GM12864 (cell line): Measurements from ENCODE around the gene NAGLU.
"Not testable (repeated sequence)": the region's sequence is repeated elsewhere in the genome, so short reads cannot be mapped to it uniquely, and the experiment has no call there.

Experiments
- DNase-seq: peaks from one replicate; pipeline ENCODE4 v3.0.0-alpha.2; 2011; ENCODE audit warnings: low read depth
- H3K4me3 ChIP-seq: 2 replicates; pipeline ENCODE4 v1.5.1; 2011; ENCODE audit warnings: mild to moderate bottlenecking, low read depth, low read length, control low read depth
- TF ChIP-seq, protein P1 (sequence below): IDR thresholded peaks from 2 replicates; pipeline ENCODE4 v1.5.1; 2011; ENCODE audit warnings: low read depth, mild to moderate bottlenecking, moderate library complexity, low read length, control low read depth, inconsistent platforms; ENCODE audit errors: missing control alignments

Gene NAGLU

DNA sequence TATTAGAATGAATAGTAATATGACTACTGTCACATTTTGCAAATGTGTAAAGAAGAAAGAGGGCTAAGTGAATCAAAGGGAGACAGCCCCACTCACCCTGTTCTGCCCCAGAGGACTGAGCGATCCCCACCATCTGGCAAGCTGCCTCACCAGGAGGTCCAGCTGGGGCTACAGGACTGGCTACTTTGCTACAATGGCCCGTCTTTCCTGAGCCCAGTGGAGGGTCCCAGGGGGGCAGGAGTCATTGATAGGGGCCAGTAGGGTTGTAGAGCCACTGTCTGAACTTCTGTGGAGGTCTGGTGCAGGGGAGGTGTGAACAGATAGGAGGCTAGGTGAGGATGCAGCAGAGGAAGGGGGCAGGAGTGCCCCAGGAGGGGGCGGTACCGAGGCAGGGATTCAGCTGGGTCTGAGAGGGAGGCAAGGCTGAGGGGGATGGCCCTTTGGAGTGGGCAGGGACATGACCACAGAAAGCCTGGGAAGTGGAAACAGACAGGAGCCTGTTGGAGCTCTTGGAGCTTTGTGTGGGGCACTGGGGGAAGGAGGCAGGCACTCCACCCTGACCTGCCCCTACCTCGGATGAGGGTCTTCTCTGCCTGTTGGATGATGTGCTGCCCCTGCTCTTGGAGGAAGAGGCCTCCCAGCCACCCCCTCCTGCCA is 20.0 kb downstream of the NAGLU start:
- H3K4me3 ChIP-seq, DNase-seq: not testable (repeated sequence)
- TF ChIP-seq, protein P1, sequence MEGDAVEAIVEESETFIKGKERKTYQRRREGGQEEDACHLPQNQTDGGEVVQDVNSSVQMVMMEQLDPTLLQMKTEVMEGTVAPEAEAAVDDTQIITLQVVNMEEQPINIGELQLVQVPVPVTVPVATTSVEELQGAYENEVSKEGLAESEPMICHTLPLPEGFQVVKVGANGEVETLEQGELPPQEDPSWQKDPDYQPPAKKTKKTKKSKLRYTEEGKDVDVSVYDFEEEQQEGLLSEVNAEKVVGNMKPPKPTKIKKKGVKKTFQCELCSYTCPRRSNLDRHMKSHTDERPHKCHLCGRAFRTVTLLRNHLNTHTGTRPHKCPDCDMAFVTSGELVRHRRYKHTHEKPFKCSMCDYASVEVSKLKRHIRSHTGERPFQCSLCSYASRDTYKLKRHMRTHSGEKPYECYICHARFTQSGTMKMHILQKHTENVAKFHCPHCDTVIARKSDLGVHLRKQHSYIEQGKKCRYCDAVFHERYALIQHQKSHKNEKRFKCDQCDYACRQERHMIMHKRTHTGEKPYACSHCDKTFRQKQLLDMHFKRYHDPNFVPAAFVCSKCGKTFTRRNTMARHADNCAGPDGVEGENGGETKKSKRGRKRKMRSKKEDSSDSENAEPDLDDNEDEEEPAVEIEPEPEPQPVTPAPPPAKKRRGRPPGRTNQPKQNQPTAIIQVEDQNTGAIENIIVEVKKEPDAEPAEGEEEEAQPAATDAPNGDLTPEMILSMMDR, result peak; percentile 27

GRCh38 chr17:42559075-42559474 is 23.0 kb downstream of the NAGLU start:
- no peak overlapping the region for H3K4me3 ChIP-seq
- TF ChIP-seq, protein P1, result no peak
- no peak for DNase-seq

DNA sequence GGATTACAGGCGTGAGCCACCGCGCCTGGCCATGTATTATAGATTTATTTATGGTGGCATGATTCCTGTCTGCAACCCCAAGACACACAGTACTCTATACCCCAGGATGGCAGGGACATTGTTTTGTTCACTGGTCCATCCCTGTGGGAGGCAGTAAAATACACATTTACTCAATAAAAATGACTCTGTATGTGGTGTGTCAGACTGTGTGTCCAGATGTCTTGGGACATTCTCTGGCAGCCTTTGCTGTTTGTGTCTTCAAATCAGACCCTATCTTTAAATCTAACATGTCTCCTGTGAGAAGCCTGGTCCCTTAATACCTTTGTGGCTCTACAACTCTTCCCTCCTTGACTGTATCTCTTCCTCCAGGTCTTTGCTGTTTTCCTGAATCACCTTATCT is 24.2 kb downstream of the NAGLU start:
- DNase-seq, result no peak
- H3K4me3 ChIP-seq, result no peak overlapping the region
- TF ChIP-seq, protein P1, result no peak

- peak; percentile 95 for DNase-seq
- H3K4me3 ChIP-seq, result peak within 1 kb of the TSS; percentile 94
- TF ChIP-seq, protein P1, result no peak
Measured at GRCh38 chr17:42561897-42562387, 25.9 kb downstream of the NAGLU start, which contains the start of gene COASY. COASY (plus strand) TSS chr17:42562148; CDS start chr17:42562623, 475 bp downstream.

GRCh38 chr17:42562388-42563142 is 26.5 kb downstream of the NAGLU start:
- TF ChIP-seq, protein P1, result no peak
- no peak for DNase-seq
- H3K4me3 ChIP-seq, result peak overlapping the region; percentile 94

- TF ChIP-seq, protein P1, result no peak
- H3K4me3 ChIP-seq, result peak overlapping the region; percentile 94
- DNase-seq, result no peak
Measured at GRCh38 chr17:42563143-42563509, 27.1 kb downstream of the NAGLU start.
